Astrocyte (in vitro differentiated cells and primary cell): ENCODE results near the gene SRF. TPM values are rescaled to one million over a fixed set of nuclear protein-coding genes. Genes with fewer than 3 reads are reported as not detected.
A peak's percentile ranks its signal among the peaks of the same experiment; 100 is the strongest.

Experiments used
- DNase-seq: peaks from one replicate; pipeline ENCODE4 v3.0.0-alpha.2; 2010; ENCODE audit warnings: low read depth
- FAIRE-seq: peaks from 2 replicates; lab custom pipeline; 2011; peaks lifted over from hg19 to GRCh38; lab: Jason Lieb, UNC
- H2AFZ ChIP-seq: 2 replicates; pipeline ENCODE4 v1.6.0; 2012; ENCODE audit warnings: low read depth, low read length, inconsistent platforms
- H3K27ac ChIP-seq: 2 replicates; pipeline ENCODE4 v1.5.1; 2011; ENCODE audit warnings: low read depth, low read length, inconsistent platforms
- H3K27me3 ChIP-seq: 2 replicates; pipeline ENCODE4 v1.6.0; 2011; ENCODE audit warnings: low read length, inconsistent platforms; ENCODE audit not compliant: insufficient read depth
- H3K36me3 ChIP-seq: 2 replicates; pipeline ENCODE4 v1.5.1; 2011; ENCODE audit warnings: low read length, inconsistent platforms; ENCODE audit not compliant: insufficient read depth
- H3K4me1 ChIP-seq: 2 replicates; pipeline ENCODE4 v1.5.1; 2011; ENCODE audit warnings: low read length, inconsistent platforms; ENCODE audit not compliant: insufficient read depth
- H3K4me2 ChIP-seq: 2 replicates; pipeline ENCODE4 v1.6.0; 2012; ENCODE audit warnings: low read length, inconsistent platforms
- H3K4me3 ChIP-seq: 2 replicates; pipeline ENCODE4 v1.5.1; 2011; ENCODE audit warnings: low read depth, mild to moderate bottlenecking, low read length, inconsistent platforms; ENCODE audit not compliant: insufficient read depth
- H3K79me2 ChIP-seq: 2 replicates; pipeline ENCODE4 v1.6.0; 2012; ENCODE audit warnings: mild to moderate bottlenecking, low read length, inconsistent platforms; ENCODE audit not compliant: insufficient read depth
- H3K9ac ChIP-seq: 2 replicates; pipeline ENCODE4 v1.6.0; 2012; ENCODE audit warnings: mild to moderate bottlenecking, low read length, inconsistent platforms
- H3K9me3 ChIP-seq: 2 replicates; pipeline ENCODE4 v1.5.1; 2012; ENCODE audit warnings: low read depth, mild to moderate bottlenecking, low read length, inconsistent platforms; ENCODE audit not compliant: insufficient read depth
- H4K20me1 ChIP-seq: 2 replicates; pipeline ENCODE4 v1.6.0; 2012; ENCODE audit warnings: low read length, inconsistent platforms; ENCODE audit not compliant: insufficient read depth
- H3K27ac Mint-ChIP-seq: one replicate; pipeline ENCODE4 v1.8.0; 2021; ENCODE audit warnings: mild to moderate bottlenecking, mixed read lengths; ENCODE audit not compliant: unreplicated experiment
- H3K27me3 Mint-ChIP-seq: one replicate; pipeline ENCODE4 v1.8.0; 2021; ENCODE audit warnings: low read depth, mixed read lengths; ENCODE audit not compliant: unreplicated experiment
- H3K36me3 Mint-ChIP-seq: one replicate; pipeline ENCODE4 v1.8.0; 2021; ENCODE audit warnings: low read depth, mixed read lengths; ENCODE audit not compliant: unreplicated experiment
- H3K4me1 Mint-ChIP-seq: one replicate; pipeline ENCODE4 v1.8.0; 2021; ENCODE audit warnings: low read depth, mixed read lengths; ENCODE audit not compliant: unreplicated experiment
- H3K4me3 Mint-ChIP-seq: one replicate; pipeline ENCODE4 v1.8.0; 2021; ENCODE audit warnings: mild to moderate bottlenecking, moderate library complexity, mixed read lengths; ENCODE audit not compliant: unreplicated experiment
- H3K9me3 Mint-ChIP-seq: one replicate; pipeline ENCODE4 v1.8.0; 2021; ENCODE audit warnings: mild to moderate bottlenecking, mixed read lengths; ENCODE audit not compliant: unreplicated experiment
- EZH2 ChIP-seq: IDR thresholded peaks from 2 replicates; pipeline ENCODE4 v1.6.1; 2012; ENCODE audit warnings: mild to moderate bottlenecking, low read length, inconsistent platforms; ENCODE audit not compliant: insufficient read depth
- total RNA-seq: library from RNA; stranded (reverse); gene quantifications from 2 replicates; pipeline ENCODE4 v1.2.1, GENCODE V29; 2021
- TF ChIP-seq, protein P1 (sequence below): IDR thresholded peaks from 2 replicates; pipeline ENCODE4 v1.5.1; 2011; ENCODE audit warnings: low read depth, mild to moderate bottlenecking, inconsistent platforms, low read length, moderate library complexity; ENCODE audit not compliant: insufficient read depth

SRF gene
- total RNA-seq, 1 donor from 2014 or later = 53.5 TPM

GRCh38 chr6:43170417-43170930 is 595 bp upstream of the SRF start:
- DNase-seq = peak; percentile 32
- peak overlapping the region; percentile 65 for H2AFZ ChIP-seq

DNA sequence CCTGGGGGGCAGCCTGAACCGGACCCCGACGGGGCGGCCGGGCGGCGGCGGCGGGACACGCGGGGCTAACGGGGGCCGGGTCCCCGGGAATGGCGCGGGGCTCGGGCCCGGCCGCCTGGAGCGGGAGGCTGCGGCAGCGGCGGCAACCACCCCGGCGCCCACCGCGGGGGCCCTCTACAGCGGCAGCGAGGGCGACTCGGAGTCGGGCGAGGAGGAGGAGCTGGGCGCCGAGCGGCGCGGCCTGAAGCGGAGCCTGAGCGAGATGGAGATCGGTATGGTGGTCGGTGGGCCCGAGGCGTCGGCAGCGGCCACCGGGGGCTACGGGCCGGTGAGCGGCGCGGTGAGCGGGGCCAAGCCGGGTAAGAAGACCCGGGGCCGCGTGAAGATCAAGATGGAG is 636 bp downstream of the SRF start:
- Histone ChIP-seq H2AFZ (no peak overlapping the region), H3K79me2 (peaks cover 49% of the 10 kb centered on the region), H3K27me3 (no peaks in the 10 kb centered on the region), H4K20me1 (peaks cover 40% of the 10 kb centered on the region), H3K9me3 (no peaks in the 10 kb centered on the region), H3K9ac (peak overlapping the region; percentile 91), H3K4me2 (peak overlapping the region; percentile 99), H3K4me1 (peaks cover 24% of the 10 kb centered on the region), H3K36me3 (peaks cover 19% of the 10 kb centered on the region), H3K27ac (peak overlapping the region; percentile 73), H3K4me3 (peak overlapping the region; percentile 96)
- Mint-ChIP-seq H3K36me3 (peaks cover 21% of the 10 kb centered on the region), H3K4me1 (peaks cover 26% of the 10 kb centered on the region), H3K27ac (peak overlapping the region; percentile 94), H3K27me3 (no peaks in the 10 kb centered on the region), H3K9me3 (no peaks in the 10 kb centered on the region), H3K4me3 (peak overlapping the region; percentile 99)
- DNase-seq (no peak), FAIRE-seq (no peak)
- TF ChIP-seq EZH2 = no peak
- TF ChIP-seq, protein P1, sequence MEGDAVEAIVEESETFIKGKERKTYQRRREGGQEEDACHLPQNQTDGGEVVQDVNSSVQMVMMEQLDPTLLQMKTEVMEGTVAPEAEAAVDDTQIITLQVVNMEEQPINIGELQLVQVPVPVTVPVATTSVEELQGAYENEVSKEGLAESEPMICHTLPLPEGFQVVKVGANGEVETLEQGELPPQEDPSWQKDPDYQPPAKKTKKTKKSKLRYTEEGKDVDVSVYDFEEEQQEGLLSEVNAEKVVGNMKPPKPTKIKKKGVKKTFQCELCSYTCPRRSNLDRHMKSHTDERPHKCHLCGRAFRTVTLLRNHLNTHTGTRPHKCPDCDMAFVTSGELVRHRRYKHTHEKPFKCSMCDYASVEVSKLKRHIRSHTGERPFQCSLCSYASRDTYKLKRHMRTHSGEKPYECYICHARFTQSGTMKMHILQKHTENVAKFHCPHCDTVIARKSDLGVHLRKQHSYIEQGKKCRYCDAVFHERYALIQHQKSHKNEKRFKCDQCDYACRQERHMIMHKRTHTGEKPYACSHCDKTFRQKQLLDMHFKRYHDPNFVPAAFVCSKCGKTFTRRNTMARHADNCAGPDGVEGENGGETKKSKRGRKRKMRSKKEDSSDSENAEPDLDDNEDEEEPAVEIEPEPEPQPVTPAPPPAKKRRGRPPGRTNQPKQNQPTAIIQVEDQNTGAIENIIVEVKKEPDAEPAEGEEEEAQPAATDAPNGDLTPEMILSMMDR = no peak

More at GRCh38 chr6:43170417-43170930, 595 bp upstream of the SRF start:
- Histone ChIP-seq H3K79me2 (peaks cover 37% of the 10 kb centered on the region), H3K4me3 (peak overlapping the region; percentile 56), H3K9ac (peak overlapping the region; percentile 80), H3K27me3 (no peaks in the 10 kb centered on the region), H3K9me3 (no peaks in the 10 kb centered on the region), H3K4me2 (peak overlapping the region; percentile 92), H3K36me3 (peaks cover 7% of the 10 kb centered on the region), H3K27ac (peak overlapping the region; percentile 66), H3K4me1 (peaks cover 20% of the 10 kb centered on the region), H4K20me1 (peaks cover 28% of the 10 kb centered on the region)
- Mint-ChIP-seq H3K4me1 (peaks cover 18% of the 10 kb centered on the region), H3K9me3 (no peaks in the 10 kb centered on the region), H3K36me3 (peaks cover 12% of the 10 kb centered on the region), H3K4me3 (peak overlapping the region; percentile 90), H3K27ac (peak overlapping the region; percentile 98), H3K27me3 (no peaks in the 10 kb centered on the region)
- no peak for FAIRE-seq
- no peak for TF ChIP-seq EZH2
- TF ChIP-seq, protein P1 = no peak
